Measurements from ENCODE around the gene DNAJC28.

DNAJC28 gene

GRCh38 chr21:33491373-33492102 is at the start of gene DNAJC28:
DNAJC28 (minus strand) TSS chr21:33491716; CDS start chr21:33489393, 2,323 bp downstream.
- no peak for TF ChIP-seq CTCF (conservative IDR thresholded peaks at IDR 0.05)
- TF ChIP-seq ZFX (IDR thresholded peaks at IDR 0.05) = no peak
- peak within 1 kb of the TSS; percentile 62 for H3K27ac ChIP-seq

GRCh38 chr21:33541105-33541711 is 49.7 kb upstream of the DNAJC28 start:
- peak overlapping the region; percentile 97 for H3K27ac ChIP-seq
- TF ChIP-seq ZFX (IDR thresholded peaks at IDR 0.05) (no peak), CTCF (conservative IDR thresholded peaks at IDR 0.05) (no peak)

- TF ChIP-seq ZFX (IDR thresholded peaks at IDR 0.05) = no peak
- TF ChIP-seq CTCF (conservative IDR thresholded peaks at IDR 0.05) = no peak
- peak overlapping the region; percentile 97; the same call in 1 of the 2 replicates for H3K27ac ChIP-seq
Measured at GRCh38 chr21:33540711-33541104, 49.2 kb upstream of the DNAJC28 start.

- no peak overlapping the region for H3K27ac ChIP-seq
- TF ChIP-seq ZFX (IDR thresholded peaks at IDR 0.05) (no peak), CTCF (conservative IDR thresholded peaks at IDR 0.05) (no peak)
Measured at GRCh38 chr21:33539616-33540015, 48.1 kb upstream of the DNAJC28 start.

- H3K27ac ChIP-seq = no peak overlapping the region
- TF ChIP-seq CTCF (conservative IDR thresholded peaks at IDR 0.05) (no peak), ZFX (IDR thresholded peaks at IDR 0.05) (no peak)
Measured at GRCh38 chr21:33537212-33537611, 45.7 kb upstream of the DNAJC28 start.

- TF ChIP-seq CTCF (conservative IDR thresholded peaks at IDR 0.05) (no peak), ZFX (IDR thresholded peaks at IDR 0.05) (no peak)
- no peak overlapping the region for H3K27ac ChIP-seq
Measured at GRCh38 chr21:33531007-33531406, 39.5 kb upstream of the DNAJC28 start.

GRCh38 chr21:33522953-33523349 is 31.4 kb upstream of the DNAJC28 start:
- TF ChIP-seq ZFX (IDR thresholded peaks at IDR 0.05) (no peak), CTCF (conservative IDR thresholded peaks at IDR 0.05) (no peak)
- no peak overlapping the region for H3K27ac ChIP-seq
